HG03064 (cell line): Measurements from ENCODE around the gene HSP90AA1.

ENCODE experiments used
- ATAC-seq: cut with Tn5 transposase; IDR thresholded peaks from one replicate; pipeline ENCODE4 v1.9.1; 2021; ENCODE audit warnings: low read depth; ENCODE audit not compliant: unreplicated experiment

Gene HSP90AA1

GRCh38 chr14:102044566-102044965 lies 42.3 kb downstream of the HSP90AA1 start:
- no peak for ATAC-seq

- ATAC-seq: no peak
These were observed 43.4 kb downstream of the HSP90AA1 start for GRCh38 chr14:102043251-102044025.

- ATAC-seq: no peak
These were observed 44.1 kb downstream of the HSP90AA1 start for GRCh38 chr14:102042699-102043098.

- ATAC-seq: no peak
These were observed 46.7 kb downstream of the HSP90AA1 start for GRCh38 chr14:102040153-102040552.

- ATAC-seq: no peak
These were observed 47.7 kb downstream of the HSP90AA1 start for GRCh38 chr14:102039157-102039556.

- ATAC-seq: no peak
These were observed 49.2 kb downstream of the HSP90AA1 start for GRCh38 chr14:102037686-102038085.

- no peak for ATAC-seq
These were observed 50.9 kb downstream of the HSP90AA1 start for GRCh38 chr14:102035914-102036313.

GRCh38 chr14:102034301-102034700 lies 52.5 kb downstream of the HSP90AA1 start:
- ATAC-seq: no peak

- ATAC-seq: no peak
These were observed 53.6 kb downstream of the HSP90AA1 start for GRCh38 chr14:102033241-102033640.
